Neural cell (in vitro differentiated cells): ENCODE data around the gene PRKAG2. TPM values are rescaled to one million over a fixed set of nuclear protein-coding genes. Genes with fewer than 3 reads are reported as not detected.

Experiments used
- H2AFZ ChIP-seq: fragments of 200-600, 300-800 bp; sonication (generic), shearing (Covaris generic); 2 replicates; pipeline ENCODE4 v1.6.0; 2014; ENCODE audit warnings: low read depth, mild to moderate bottlenecking, antibody characterized with exemption, low read length, moderate library complexity
- H3F3A ChIP-seq: fragments of 200-600 bp; shearing (Covaris generic); 2 replicates; pipeline ENCODE4 v1.6.1; 2016; ENCODE audit warnings: mild to moderate bottlenecking, moderate library complexity, mixed read lengths, antibody characterized with exemption, low read length; ENCODE audit not compliant: insufficient read depth, poor library complexity, severe bottlenecking
- H3K27ac ChIP-seq: fragments of 200-600, 300-800 bp; sonication (generic), shearing (Covaris generic); 2 replicates; pipeline ENCODE4 v1.5.1; 2014; ENCODE audit warnings: mild to moderate bottlenecking, low read length, moderate library complexity
- H3K27me3 ChIP-seq: fragments of 300-800, 200-600 bp; sonication (generic), shearing (Covaris generic); 2 replicates; pipeline ENCODE4 v1.6.0; 2014; ENCODE audit warnings: mild to moderate bottlenecking, low read depth, low read length, moderate library complexity; ENCODE audit not compliant: insufficient read depth
- H3K36me3 ChIP-seq: fragments of 300-800, 200-600 bp; sonication (generic), shearing (Covaris generic); 2 replicates; pipeline ENCODE4 v1.5.1; 2014; ENCODE audit warnings: mild to moderate bottlenecking, antibody characterized with exemption, low read length, moderate library complexity; ENCODE audit not compliant: insufficient read depth
- H3K4me2 ChIP-seq: fragments of 300-800, 200-600 bp; sonication (generic), shearing (Covaris generic); 2 replicates; pipeline ENCODE4 v1.6.0; 2014; ENCODE audit warnings: mild to moderate bottlenecking, low read length
- H3K4me3 ChIP-seq: fragments of 300-800, 200-600 bp; sonication (generic), shearing (Covaris generic); 2 replicates; pipeline ENCODE4 v1.5.1; 2014; ENCODE audit warnings: mild to moderate bottlenecking, low read length, moderate library complexity
- H3K79me2 ChIP-seq: fragments of 200-600 bp; shearing (Covaris generic); replicated peaks from 2 replicates; pipeline ENCODE4 v1.6.0; 2014; ENCODE audit warnings: mild to moderate bottlenecking, low read length, moderate library complexity; ENCODE audit not compliant: insufficient read depth
- H3K9ac ChIP-seq: fragments of 300-800, 200-600 bp; sonication (generic), shearing (Covaris generic); 2 replicates; pipeline ENCODE4 v1.6.1; 2016; ENCODE audit warnings: mild to moderate bottlenecking, low read length, mixed read lengths
- H3K9me2 ChIP-seq: fragments of 200-600 bp; shearing (Covaris generic); 2 replicates; pipeline ENCODE4 v1.6.1; 2016; ENCODE audit warnings: mild to moderate bottlenecking, low read length, mixed read lengths; ENCODE audit not compliant: insufficient read depth
- H3K9me3 ChIP-seq: fragments of 200-600, 300-800 bp; sonication (generic), shearing (Covaris generic); 2 replicates; pipeline ENCODE4 v1.6.1; 2016; ENCODE audit warnings: mild to moderate bottlenecking, mixed run types, low read length, moderate library complexity, mixed read lengths
- H4K20me1 ChIP-seq: fragments of 200-600 bp; shearing (Covaris generic); 2 replicates; pipeline ENCODE4 v1.6.1; 2016; ENCODE audit warnings: mild to moderate bottlenecking, mixed run types; ENCODE audit not compliant: insufficient read depth
- CTCF ChIP-seq: fragments of 450-650 bp; IDR thresholded peaks from 2 replicates; pipeline ENCODE4 v1.5.1; 2014; ENCODE audit warnings: antibody characterized with exemption, mild to moderate bottlenecking, moderate library complexity; ENCODE audit not compliant: poor library complexity, severe bottlenecking
- EP300 ChIP-seq: fragments of 450-650 bp; conservative IDR thresholded peaks from 2 replicates; pipeline ENCODE4 v1.6.1; 2014; ENCODE audit warnings: antibody characterized with exemption, mild to moderate bottlenecking, moderate library complexity; ENCODE audit not compliant: poor library complexity, severe bottlenecking
- EZH2 ChIP-seq: fragments of 200-600, 300-800 bp; shearing (Covaris generic), sonication (generic); IDR thresholded peaks from 2 replicates; pipeline ENCODE4 v1.6.1; 2014; ENCODE audit warnings: antibody characterized with exemption, low read length, borderline replicate concordance, mild to moderate bottlenecking; ENCODE audit not compliant: insufficient read depth, poor library complexity, severe bottlenecking
- MXI1 ChIP-seq: fragments of 450-650 bp; conservative IDR thresholded peaks from 2 replicates; pipeline ENCODE4 v1.6.1; 2014; ENCODE audit warnings: antibody characterized with exemption, mild to moderate bottlenecking; ENCODE audit not compliant: poor library complexity, severe bottlenecking
- POLR2AphosphoS5 ChIP-seq: IDR thresholded peaks from 2 replicates; pipeline ENCODE4 v1.6.1; 2012
- RAD21 ChIP-seq: fragments of 450-650 bp; conservative IDR thresholded peaks from 2 replicates; pipeline ENCODE4 v1.6.1; 2014; ENCODE audit warnings: antibody characterized with exemption, mild to moderate bottlenecking, moderate library complexity
- REST ChIP-seq: IDR thresholded peaks from 2 replicates; pipeline ENCODE4 v1.6.1; 2012; ENCODE audit warnings: borderline replicate concordance
- SMC3 ChIP-seq: fragments of 450-650 bp; conservative IDR thresholded peaks from 2 replicates; pipeline ENCODE4 v1.6.1; 2014; ENCODE audit warnings: antibody characterized with exemption, mild to moderate bottlenecking, moderate library complexity; ENCODE audit not compliant: poor library complexity
- TAF1 ChIP-seq: IDR thresholded peaks from 2 replicates; pipeline ENCODE4 v1.6.1; 2012; ENCODE audit warnings: low read depth
- polyA plus RNA-seq: library from polyadenylated mRNA; depleted of rRNA; stranded (reverse); fragments of >200 nt; gene quantifications from 2 replicates; pipeline ENCODE4 v1.2.3, GENCODE V29; 2014

Gene PRKAG2
- polyA plus RNA-seq, 1 donor from 2014 or later, result 22.9 TPM

GRCh38 chr7:151871189-151871735, 5.7 kb downstream of the PRKAG2 start:
- Histone ChIP-seq H3K36me3 (no peaks in the 10 kb centered on the region), H3K9me3 (no peaks in the 10 kb centered on the region), H3K27me3 (peaks cover 13% of the 10 kb centered on the region), H3K9ac (no peak overlapping the region), H2AFZ (no peak overlapping the region), H3K4me3 (no peak overlapping the region), H3K79me2 (no peaks in the 10 kb centered on the region), H3K9me2 (no peaks in the 10 kb centered on the region), H3K4me2 (no peak overlapping the region), H3F3A (no peaks in the 10 kb centered on the region), H3K27ac (no peak overlapping the region), H4K20me1 (no peaks in the 10 kb centered on the region)
- TF ChIP-seq POLR2AphosphoS5, result no peak
- TF ChIP-seq RAD21, result no peak
- TF ChIP-seq MXI1, result no peak
- TF ChIP-seq CTCF, result no peak
- no peak for TF ChIP-seq TAF1
- no peak for TF ChIP-seq EP300
- TF ChIP-seq EZH2, result no peak
- no peak for TF ChIP-seq SMC3
- no peak for TF ChIP-seq REST

- H3K27me3 ChIP-seq, result peaks cover 5% of the 10 kb centered on the region
- TF ChIP-seq MXI1 (no peak), EP300 (no peak), POLR2AphosphoS5 (no peak), TAF1 (no peak), RAD21 (no peak), REST (no peak), CTCF (no peak), SMC3 (no peak), EZH2 (no peak)
- H3K9ac ChIP-seq, result no peak overlapping the region
- H3K36me3 ChIP-seq, result no peaks in the 10 kb centered on the region
- H4K20me1 ChIP-seq, result no peaks in the 10 kb centered on the region
- no peak overlapping the region for H2AFZ ChIP-seq
- no peak overlapping the region for H3K4me3 ChIP-seq
- no peaks in the 10 kb centered on the region for H3K9me2 ChIP-seq
- no peak overlapping the region for H3K4me2 ChIP-seq
- no peaks in the 10 kb centered on the region for H3K9me3 ChIP-seq
- H3F3A ChIP-seq, result no peaks in the 10 kb centered on the region
- no peaks in the 10 kb centered on the region for H3K79me2 ChIP-seq
- no peak overlapping the region for H3K27ac ChIP-seq
Observed at GRCh38 chr7:151869968-151870918, 6.7 kb downstream of the PRKAG2 start.
